GM10248 (cell line): ENCODE results near the gene MYCL.

ENCODE experiments used
- CTCF ChIA-PET: fragments of 300-600 bp; sonication (Branson Sonifier 250); formaldehyde crosslinking; extraction: SDS; loops from one replicate; lab custom pipeline; 2021; ENCODE audit warnings: antibody characterized with exemption; lab: Yijun Ruan, JAX
- POLR2A ChIA-PET: fragments of 350-650 bp; sonication (Branson Sonifier 250); formaldehyde crosslinking; extraction: SDS; loops from one replicate; lab custom pipeline; 2020; ENCODE audit warnings: antibody characterized with exemption; lab: Yijun Ruan, JAX
- DNase-seq: peaks from one replicate; pipeline ENCODE4 v3.0.0; 2012; ENCODE audit errors: extremely low spot score
- CTCF ChIP-seq: IDR thresholded peaks from 2 replicates; pipeline ENCODE4 v1.5.1; 2012; ENCODE audit warnings: mild to moderate bottlenecking, low read depth; ENCODE audit errors: extremely low read depth, missing control alignments, control extremely low read depth

The MYCL gene

GRCh38 chr1:39857126-39857878, 44.4 kb downstream of the MYCL start:
- CTCF ChIA-PET = interaction anchor here (0.9 to 2.3 kb wide), 3 partner anchors 10 to 43 kb away, joined by 3 to 10 read pairs (median 3); no protein-coding TSS in a partner anchor
- POLR2A ChIA-PET = no interaction called here
- no peak for DNase-seq
- TF ChIP-seq CTCF = no peak

- CTCF ChIA-PET = interaction anchor here (1.2 to 1.5 kb wide), 2 partner anchors 9 to 18 kb away, joined by 3 to 8 read pairs; no protein-coding TSS in a partner anchor
- POLR2A ChIA-PET = interaction anchor here (0.8 kb wide), 1 partner anchor 46 kb away, joined by 3 read pairs; no protein-coding TSS in a partner anchor
- no peak for DNase-seq
- TF ChIP-seq CTCF = no peak
Measured at GRCh38 chr1:39854738-39855137, 47.0 kb downstream of the MYCL start.

- ChIA-PET CTCF (interaction anchor here (1.2 to 1.5 kb wide), 2 partner anchors 8 to 18 kb away, joined by 3 to 8 read pairs; no protein-coding TSS in a partner anchor), POLR2A (interaction anchor here (0.8 kb wide), 1 partner anchor 46 kb away, joined by 3 read pairs; no protein-coding TSS in a partner anchor)
- no peak for TF ChIP-seq CTCF
- no peak for DNase-seq
Measured at GRCh38 chr1:39854314-39854713, 47.4 kb downstream of the MYCL start.

GRCh38 chr1:39852876-39853275, 48.8 kb downstream of the MYCL start:
- no peak for TF ChIP-seq CTCF
- POLR2A ChIA-PET = no interaction called here
- CTCF ChIA-PET = interaction anchor here (0.7 kb wide), 2 partner anchors 11 to 67 kb away, joined by 3 read pairs; no protein-coding TSS in a partner anchor
- no peak for DNase-seq

- ChIA-PET POLR2A (no interaction called here), CTCF (interaction anchor here (0.7 kb wide), 2 partner anchors 10 to 67 kb away, joined by 3 read pairs; no protein-coding TSS in a partner anchor)
- DNase-seq = no peak
- TF ChIP-seq CTCF = no peak
Measured at GRCh38 chr1:39852214-39852791, 49.4 kb downstream of the MYCL start.

- no peak for DNase-seq
- ChIA-PET POLR2A (no interaction called here), CTCF (interaction anchor here (1.0 to 2.1 kb wide), 7 partner anchors 10 to 182 kb away, joined by 3 to 7 read pairs (median 5); no protein-coding TSS in a partner anchor)
- no peak for TF ChIP-seq CTCF
Measured at GRCh38 chr1:39850606-39851216, 51.0 kb downstream of the MYCL start.
